ENCODE results near the gene RPAIN.

DNA sequence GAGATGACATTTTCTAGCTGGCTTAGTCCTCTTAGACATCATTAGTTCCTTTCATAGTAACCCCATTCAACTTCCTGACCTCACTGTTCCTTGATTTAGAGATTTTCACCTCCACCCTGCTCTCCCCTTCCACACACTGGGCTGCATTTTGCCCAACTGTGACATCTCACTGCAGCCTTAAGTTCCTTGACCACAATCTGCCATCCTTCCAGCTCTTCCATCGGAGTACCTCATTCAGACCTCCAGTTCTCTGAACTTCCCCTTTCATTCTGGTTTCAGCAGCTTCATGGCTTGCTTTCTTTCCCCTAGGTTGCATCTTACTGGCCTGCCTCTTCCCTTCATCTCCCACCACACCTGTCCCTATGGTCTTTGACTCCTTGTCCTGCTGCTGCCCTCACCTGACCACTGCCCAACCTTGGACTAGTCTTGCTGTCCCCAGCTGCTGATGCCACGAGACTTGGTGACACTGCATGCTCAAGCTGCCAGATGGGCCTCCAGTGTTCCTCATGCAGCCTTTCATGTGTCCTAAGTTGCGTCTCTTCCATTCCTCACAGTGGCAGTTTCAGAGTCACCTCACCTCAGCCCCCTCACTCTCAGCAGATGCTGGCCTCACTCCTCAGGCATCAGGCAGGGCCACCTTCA is 41.3 kb upstream of the RPAIN start:
- TF ChIP-seq, protein P1, sequence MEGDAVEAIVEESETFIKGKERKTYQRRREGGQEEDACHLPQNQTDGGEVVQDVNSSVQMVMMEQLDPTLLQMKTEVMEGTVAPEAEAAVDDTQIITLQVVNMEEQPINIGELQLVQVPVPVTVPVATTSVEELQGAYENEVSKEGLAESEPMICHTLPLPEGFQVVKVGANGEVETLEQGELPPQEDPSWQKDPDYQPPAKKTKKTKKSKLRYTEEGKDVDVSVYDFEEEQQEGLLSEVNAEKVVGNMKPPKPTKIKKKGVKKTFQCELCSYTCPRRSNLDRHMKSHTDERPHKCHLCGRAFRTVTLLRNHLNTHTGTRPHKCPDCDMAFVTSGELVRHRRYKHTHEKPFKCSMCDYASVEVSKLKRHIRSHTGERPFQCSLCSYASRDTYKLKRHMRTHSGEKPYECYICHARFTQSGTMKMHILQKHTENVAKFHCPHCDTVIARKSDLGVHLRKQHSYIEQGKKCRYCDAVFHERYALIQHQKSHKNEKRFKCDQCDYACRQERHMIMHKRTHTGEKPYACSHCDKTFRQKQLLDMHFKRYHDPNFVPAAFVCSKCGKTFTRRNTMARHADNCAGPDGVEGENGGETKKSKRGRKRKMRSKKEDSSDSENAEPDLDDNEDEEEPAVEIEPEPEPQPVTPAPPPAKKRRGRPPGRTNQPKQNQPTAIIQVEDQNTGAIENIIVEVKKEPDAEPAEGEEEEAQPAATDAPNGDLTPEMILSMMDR (conservative IDR thresholded peaks at IDR 0.05; ENCODE audit: low read depth, low read length), result no peak
- no peak for TF ChIP-seq EZH2 (IDR thresholded peaks at IDR 0.05; ENCODE audit: borderline replicate concordance, low read depth, low read length, poor library complexity, severe bottlenecking)

Data from A673 (cell line).